Epidermal melanocyte (primary cell): Measurements from ENCODE around the gene PPP3CA.
"Not testable (repeated sequence)": the region's sequence is repeated elsewhere in the genome, so short reads cannot be mapped to it uniquely, and the experiment has no call there.

Source experiments
- DNase-seq: peaks from one replicate; pipeline ENCODE4 v3.0.0; 2011; ENCODE audit warnings: low spot score; ENCODE audit not compliant: insufficient read length

The PPP3CA gene

DNA sequence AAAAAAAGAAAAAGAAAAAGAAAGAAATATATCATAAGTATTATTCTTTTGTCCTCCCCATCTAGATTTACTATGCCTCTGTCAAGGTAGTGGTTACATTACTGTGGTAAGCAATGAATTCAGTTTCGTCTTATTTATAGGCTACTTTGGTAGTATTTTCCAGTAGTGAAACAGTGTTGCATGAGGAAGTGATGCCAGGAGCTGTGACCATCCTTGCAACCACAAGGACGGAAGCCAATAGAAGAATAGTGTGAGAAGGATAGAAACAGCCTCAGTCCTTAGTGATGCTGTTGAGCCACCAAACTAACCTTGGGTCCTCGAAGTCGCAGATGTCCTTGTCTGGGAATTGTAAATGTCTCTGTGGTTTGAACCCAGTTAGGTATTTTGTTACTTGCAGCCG lies 328.5 kb downstream of the PPP3CA start:
- DNase-seq: no peak

- DNase-seq: no peak
These were observed 332.9 kb downstream of the PPP3CA start for GRCh38 chr4:101014417-101014816.

- no peak for DNase-seq
These were observed 336.3 kb downstream of the PPP3CA start for GRCh38 chr4:101010987-101011386.

- no peak for DNase-seq
These were observed 337.9 kb downstream of the PPP3CA start for GRCh38 chr4:101009471-101009870.

DNA sequence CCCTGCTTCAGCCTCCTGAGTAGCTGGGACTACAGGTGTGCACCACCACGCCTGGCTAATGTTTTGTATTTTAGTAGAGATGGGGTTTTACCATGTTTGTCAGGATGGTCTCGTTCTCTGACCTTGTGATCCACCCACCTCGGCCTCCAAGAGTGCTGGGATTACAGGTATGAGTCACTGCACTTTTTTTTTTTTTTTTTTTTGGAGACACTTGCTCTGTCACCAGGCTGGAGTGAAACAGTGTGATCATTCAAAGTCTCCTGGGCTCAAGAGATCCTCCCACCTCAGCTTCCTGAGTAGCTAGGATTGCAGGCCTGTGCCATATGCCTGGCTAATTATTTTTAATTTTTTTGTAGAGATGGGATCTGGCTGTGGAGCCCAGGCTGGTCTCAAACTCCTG lies 338.8 kb downstream of the PPP3CA start:
- no peak for DNase-seq

- DNase-seq: no peak
These were observed 341.7 kb downstream of the PPP3CA start for GRCh38 chr4:101005659-101006058.

DNA sequence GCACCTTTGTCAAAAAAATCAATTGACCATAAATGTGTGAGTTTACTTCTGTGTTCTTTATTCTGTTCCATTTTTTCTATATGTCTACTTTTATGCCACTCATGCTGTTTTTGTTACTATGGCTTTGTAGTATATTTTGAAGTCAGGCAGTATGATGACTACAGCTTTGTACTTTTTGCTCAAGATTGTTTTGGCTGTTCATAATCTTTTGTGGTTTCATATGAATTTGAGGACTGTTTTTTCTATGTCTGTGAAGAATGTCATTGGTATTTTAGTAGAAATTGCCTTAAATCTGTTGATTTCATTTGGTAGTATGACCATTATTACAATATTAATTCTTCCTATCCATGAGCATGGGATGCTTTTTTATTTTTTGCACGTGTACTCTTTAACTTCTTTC lies 346.8 kb downstream of the PPP3CA start:
- DNase-seq: no peak

- no peak for DNase-seq
These were observed 351.7 kb downstream of the PPP3CA start for GRCh38 chr4:100995671-100996070.

DNA sequence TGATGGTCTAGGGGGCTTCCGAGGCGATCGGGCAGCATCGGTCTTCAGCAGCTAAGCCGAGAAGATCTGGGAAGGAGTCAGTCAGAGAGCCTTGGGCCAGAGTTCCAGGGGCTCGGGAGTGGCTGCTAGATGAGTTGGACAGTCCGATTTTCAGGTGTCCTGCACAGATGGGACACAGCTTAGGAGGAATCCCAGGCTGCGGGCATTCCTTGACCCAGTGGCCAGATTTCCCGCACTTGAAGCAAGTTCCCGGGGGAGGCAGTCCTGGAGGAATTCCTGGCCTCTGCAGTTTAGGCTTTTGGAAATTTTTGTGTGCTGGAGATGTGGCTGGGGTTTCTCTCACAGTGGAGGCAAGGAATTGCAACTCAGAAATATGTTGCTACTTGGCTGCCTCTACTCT lies 352.3 kb downstream of the PPP3CA start:
- not testable (repeated sequence) for DNase-seq

- DNase-seq: not testable (repeated sequence)
These were observed 355.8 kb downstream of the PPP3CA start for GRCh38 chr4:100991332-100992069.

GRCh38 chr4:100989401-100989800 lies 357.9 kb downstream of the PPP3CA start:
- no peak for DNase-seq

DNA sequence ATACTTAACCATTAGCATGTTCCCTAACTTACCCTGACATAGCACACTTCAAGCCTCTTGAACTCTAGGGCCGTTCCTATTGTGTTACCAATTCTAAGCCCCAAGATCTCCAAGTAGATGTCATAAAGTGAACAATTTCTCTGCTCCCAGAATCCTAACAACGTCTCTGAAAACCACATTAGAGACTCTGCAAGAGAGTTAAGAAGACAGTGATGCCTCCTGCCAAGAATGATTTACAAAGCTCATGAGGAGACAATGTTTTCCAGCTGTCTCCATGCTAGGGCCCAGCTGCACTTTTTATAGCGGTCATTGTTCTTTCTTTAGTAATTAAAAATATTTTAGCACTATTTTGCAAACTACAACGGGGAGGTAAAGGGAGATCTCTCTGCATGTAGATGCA lies 358.4 kb downstream of the PPP3CA start:
- no peak for DNase-seq

- no peak for DNase-seq
These were observed 360.9 kb downstream of the PPP3CA start for GRCh38 chr4:100986360-100986868.

- DNase-seq: no peak
These were observed 361.8 kb downstream of the PPP3CA start for GRCh38 chr4:100985576-100985975.

DNA sequence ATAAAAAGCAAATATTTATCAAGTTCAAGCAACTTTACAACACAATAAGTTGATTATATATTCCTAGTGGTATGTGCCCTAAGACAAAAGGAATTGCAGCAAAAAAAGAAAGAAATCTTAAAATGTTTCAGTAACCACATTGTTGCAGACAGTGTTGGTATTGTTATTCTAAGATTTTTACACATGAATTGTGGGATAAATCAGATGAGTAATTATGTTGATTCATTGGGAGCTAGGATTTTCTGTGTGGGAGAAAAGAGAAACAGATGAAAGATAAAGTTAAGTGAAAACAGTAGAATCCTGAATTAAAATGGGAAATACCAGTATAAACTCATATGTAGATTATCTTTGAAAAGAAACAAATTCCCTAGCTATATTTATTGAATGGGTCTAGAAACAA lies 362.4 kb downstream of the PPP3CA start:
- no peak for DNase-seq

DNA sequence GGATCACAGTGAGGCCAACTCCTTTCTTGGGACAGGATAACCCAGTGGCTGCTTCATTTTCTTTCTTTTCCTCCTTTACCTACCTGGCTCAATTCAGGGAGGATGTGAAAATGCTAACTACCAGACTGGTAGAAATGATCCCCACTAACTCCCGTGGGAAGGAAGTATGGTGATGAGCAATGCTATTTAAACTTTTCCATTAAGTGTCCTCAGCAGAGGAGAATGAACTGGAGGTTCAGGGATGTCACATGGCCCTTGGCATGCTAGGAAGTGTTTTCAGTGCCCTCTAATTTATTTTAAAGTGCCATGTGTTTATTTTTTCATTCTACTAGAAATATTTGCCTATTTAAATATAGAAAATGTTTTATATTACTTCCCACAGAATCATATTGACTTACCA lies 363.9 kb downstream of the PPP3CA start:
- no peak for DNase-seq

GRCh38 chr4:100982345-100982744 lies 365.0 kb downstream of the PPP3CA start:
- DNase-seq: no peak

DNA sequence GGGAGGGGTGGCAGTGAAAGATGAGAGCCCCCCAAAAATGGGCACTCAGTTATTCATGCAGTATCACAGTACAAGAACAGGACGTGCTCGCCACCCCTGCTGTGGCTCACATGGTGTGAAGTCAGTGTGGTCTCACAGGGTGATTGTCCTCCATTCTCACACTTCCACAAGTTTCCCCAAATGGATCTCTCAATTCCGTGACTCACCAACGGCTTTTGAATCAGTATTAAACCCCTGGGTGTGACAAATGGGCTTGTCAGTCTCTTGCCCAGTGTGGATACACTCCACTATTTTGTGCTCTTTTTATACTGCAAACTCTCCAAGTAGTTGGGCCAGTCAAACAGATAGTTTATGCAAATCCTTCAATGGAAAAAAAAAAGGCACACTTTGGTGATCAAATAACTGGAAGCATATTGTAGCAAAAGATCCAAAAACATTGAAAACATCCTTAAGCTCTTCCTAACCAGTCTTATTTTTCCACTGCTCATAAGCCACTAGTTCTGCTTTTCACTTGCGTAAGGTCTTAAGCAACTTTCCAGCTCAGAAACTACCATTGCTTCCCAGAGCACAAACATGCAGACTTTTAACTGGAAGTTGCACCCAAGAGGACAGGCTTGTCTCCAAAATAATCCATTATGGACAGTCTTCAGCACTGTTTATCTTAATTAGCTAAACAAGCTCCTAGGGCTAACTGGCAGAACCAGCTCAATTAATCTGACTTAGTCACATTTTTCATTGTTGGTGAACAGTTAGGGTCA lies 365.7 kb downstream of the PPP3CA start:
- DNase-seq: no peak

DNA sequence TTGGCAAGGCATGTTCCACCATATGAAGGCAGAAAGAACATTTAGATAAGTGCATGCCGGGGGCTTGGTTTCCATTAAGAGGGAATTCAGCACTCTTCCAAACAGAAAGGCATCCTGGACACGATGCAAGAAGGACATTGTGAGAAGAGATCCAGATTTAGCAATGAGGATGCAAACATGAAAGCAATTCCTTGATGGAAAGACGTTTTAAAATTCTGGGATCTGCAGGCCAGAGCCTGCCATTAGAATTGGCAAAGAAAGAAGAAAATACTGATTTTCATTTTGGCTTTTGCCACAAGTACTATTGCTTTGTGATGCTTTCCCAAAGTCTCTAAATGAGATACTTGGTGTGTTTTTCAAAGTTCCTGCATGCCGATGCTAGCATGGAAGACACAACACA lies 367.6 kb downstream of the PPP3CA start:
- no peak for DNase-seq

DNA sequence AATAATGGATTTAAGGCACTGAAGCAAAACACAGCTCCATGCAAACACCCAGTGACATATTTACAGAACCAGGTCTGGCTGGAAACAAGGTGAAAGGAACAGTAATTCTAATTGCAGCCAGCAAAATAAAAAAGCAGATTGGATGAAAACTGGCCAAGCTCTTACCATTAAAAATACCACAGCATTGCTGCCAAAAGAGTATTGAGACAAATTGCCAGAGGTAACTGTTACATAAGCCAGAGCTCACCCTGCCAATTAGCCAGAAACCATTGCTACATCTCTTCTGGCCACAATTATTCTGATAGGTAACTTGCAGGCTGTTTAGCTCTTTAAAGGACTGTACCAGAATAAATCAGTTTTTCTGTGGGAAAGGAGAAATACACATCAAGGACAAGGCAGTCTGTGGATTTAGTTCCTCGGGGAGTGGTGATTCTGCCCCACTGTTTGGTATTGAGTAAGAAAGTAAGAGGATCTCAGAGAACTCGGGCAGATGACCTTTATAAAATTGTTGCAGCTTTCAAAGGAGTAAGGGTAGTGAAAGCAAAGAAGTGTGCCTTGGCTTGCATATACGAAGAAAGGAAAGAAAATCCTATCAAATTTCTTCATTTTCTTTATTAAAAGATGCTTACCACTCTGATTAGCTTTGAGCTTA lies 369.5 kb downstream of the PPP3CA start:
- DNase-seq: no peak

DNA sequence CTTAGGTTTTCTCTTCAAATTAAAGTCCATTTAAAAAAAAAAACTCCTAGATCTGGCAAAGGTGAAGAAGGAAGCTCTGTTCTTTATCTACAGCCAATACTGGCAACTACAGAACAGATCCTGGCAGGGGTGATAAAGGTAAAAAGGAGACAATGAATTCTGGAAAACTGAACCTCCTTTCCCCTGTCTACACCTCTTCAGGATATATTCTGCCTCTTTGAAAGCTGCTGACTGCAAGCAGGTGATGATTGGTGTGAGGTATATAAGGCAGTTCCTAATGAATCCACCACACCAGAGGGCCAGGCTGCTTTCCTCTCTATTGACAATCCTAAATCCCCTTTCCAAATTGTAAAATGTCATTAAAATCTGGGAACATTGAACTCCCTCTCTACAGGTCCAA lies 370.1 kb downstream of the PPP3CA start:
- DNase-seq: no peak
